Stimulated activated effector memory CD8-positive, alpha-beta T cell treated with anti-CD3 and anti-CD28 coated beads, Interleukin-12 subunit alpha, Interleukin-12 subunit beta, amount 100 ng/mL, for 72 hours (primary cell): ENCODE measurements around the gene C14orf132.

Experiments
- ATAC-seq: fragments of 150-1000 bp; cut with Tn5 transposase; 2 replicates; pipeline ENCODE4 v1.10.0; 2021
- DNase-seq, 2 donors: peaks; one replicate each; pipeline ENCODE4 v3.0.0; 2021 to 2022; ENCODE audit warnings: low spot score in 2 of 2
- H3K27ac Mint-ChIP-seq: one replicate; pipeline ENCODE4 v1.8.0; 2022; ENCODE audit warnings: mild to moderate bottlenecking, mixed read lengths
- H3K36me3 Mint-ChIP-seq: one replicate; pipeline ENCODE4 v1.8.0; 2022; ENCODE audit warnings: mild to moderate bottlenecking, mixed read lengths
- H3K4me1 Mint-ChIP-seq: one replicate; pipeline ENCODE4 v1.8.0; 2022; ENCODE audit warnings: mixed read lengths
- H3K4me3 Mint-ChIP-seq: one replicate; pipeline ENCODE4 v1.8.0; 2022; ENCODE audit warnings: mild to moderate bottlenecking, mixed read lengths
- H3K9me3 Mint-ChIP-seq: one replicate; pipeline ENCODE4 v1.8.0; 2022; ENCODE audit warnings: mixed read lengths

The C14orf132 gene

GRCh38 chr14:96081767-96082400 lies 42.7 kb downstream of the C14orf132 start:
- ATAC-seq (no peak), DNase-seq (no peak)
- Mint-ChIP-seq H3K36me3 (no peaks in the 10 kb centered on the region), H3K4me3 (no peak overlapping the region), H3K9me3 (no peaks in the 10 kb centered on the region), H3K4me1 (no peaks in the 10 kb centered on the region), H3K27ac (no peak overlapping the region)

GRCh38 chr14:96082420-96083300 lies 43.5 kb downstream of the C14orf132 start:
- Mint-ChIP-seq H3K4me3 (no peak overlapping the region), H3K9me3 (no peaks in the 10 kb centered on the region), H3K4me1 (no peaks in the 10 kb centered on the region), H3K27ac (no peak overlapping the region), H3K36me3 (no peaks in the 10 kb centered on the region)
- ATAC-seq (no peak), DNase-seq (no peak)

GRCh38 chr14:96083667-96084320 lies 44.6 kb downstream of the C14orf132 start:
- Mint-ChIP-seq H3K36me3 (no peaks in the 10 kb centered on the region), H3K4me3 (no peak overlapping the region), H3K9me3 (no peaks in the 10 kb centered on the region), H3K27ac (no peak overlapping the region), H3K4me1 (no peaks in the 10 kb centered on the region)
- ATAC-seq (no peak), DNase-seq (no peak)

GRCh38 chr14:96084796-96085195 lies 45.6 kb downstream of the C14orf132 start:
- H3K4me1 Mint-ChIP-seq, result no peaks in the 10 kb centered on the region
- ATAC-seq, result no peak

GRCh38 chr14:96085369-96085768 lies 46.2 kb downstream of the C14orf132 start:
- Mint-ChIP-seq H3K9me3 (no peaks in the 10 kb centered on the region), H3K4me3 (no peak overlapping the region)

More at GRCh38 chr14:96084796-96085195, 45.6 kb downstream of the C14orf132 start:
- Mint-ChIP-seq H3K27ac (no peak overlapping the region), H3K36me3 (no peaks in the 10 kb centered on the region), H3K9me3 (no peaks in the 10 kb centered on the region), H3K4me3 (no peak overlapping the region)
- no peak for DNase-seq

GRCh38 chr14:96086032-96086431 lies 46.9 kb downstream of the C14orf132 start:
- no peaks in the 10 kb centered on the region for H3K36me3 Mint-ChIP-seq
- DNase-seq, result no peak

More at GRCh38 chr14:96085369-96085768, 46.2 kb downstream of the C14orf132 start:
- DNase-seq, result no peak
- no peaks in the 10 kb centered on the region for H3K4me1 Mint-ChIP-seq
- no peak for ATAC-seq
- no peak overlapping the region for H3K27ac Mint-ChIP-seq
- H3K36me3 Mint-ChIP-seq, result no peaks in the 10 kb centered on the region

GRCh38 chr14:96086574-96087077 lies 47.5 kb downstream of the C14orf132 start:
- no peak for ATAC-seq
- Mint-ChIP-seq H3K27ac (no peak overlapping the region), H3K36me3 (no peaks in the 10 kb centered on the region)

More at GRCh38 chr14:96086032-96086431, 46.9 kb downstream of the C14orf132 start:
- no peak overlapping the region for H3K4me3 Mint-ChIP-seq
- no peak overlapping the region for H3K27ac Mint-ChIP-seq
- ATAC-seq, result no peak
- H3K4me1 Mint-ChIP-seq, result no peaks in the 10 kb centered on the region
- H3K9me3 Mint-ChIP-seq, result no peaks in the 10 kb centered on the region

GRCh38 chr14:96088074-96088473 lies 48.9 kb downstream of the C14orf132 start:
- H3K36me3 Mint-ChIP-seq, result no peaks in the 10 kb centered on the region
- no peaks in the 10 kb centered on the region for H3K9me3 Mint-ChIP-seq
- ATAC-seq, result no peak
- H3K4me1 Mint-ChIP-seq, result no peaks in the 10 kb centered on the region
- DNase-seq, result no peak
- H3K4me3 Mint-ChIP-seq, result no peak overlapping the region
- no peak overlapping the region for H3K27ac Mint-ChIP-seq

More at GRCh38 chr14:96086574-96087077, 47.5 kb downstream of the C14orf132 start:
- Mint-ChIP-seq H3K4me1 (no peaks in the 10 kb centered on the region), H3K9me3 (no peaks in the 10 kb centered on the region), H3K4me3 (no peak overlapping the region)
- DNase-seq, result no peak

GRCh38 chr14:96088481-96088880 lies 49.3 kb downstream of the C14orf132 start:
- DNase-seq (no peak), ATAC-seq (no peak)
- H3K27ac Mint-ChIP-seq, result no peak overlapping the region
- no peak overlapping the region for H3K4me3 Mint-ChIP-seq
- H3K9me3 Mint-ChIP-seq, result no peaks in the 10 kb centered on the region
- H3K36me3 Mint-ChIP-seq, result no peaks in the 10 kb centered on the region
- no peaks in the 10 kb centered on the region for H3K4me1 Mint-ChIP-seq

- Mint-ChIP-seq H3K27ac (no peak overlapping the region), H3K4me3 (no peak overlapping the region), H3K4me1 (no peaks in the 10 kb centered on the region), H3K9me3 (no peaks in the 10 kb centered on the region), H3K36me3 (no peaks in the 10 kb centered on the region)
- ATAC-seq (no peak), DNase-seq (no peak)
Observed at GRCh38 chr14:96088911-96089310, 49.7 kb downstream of the C14orf132 start.

GRCh38 chr14:96089401-96089800 lies 50.2 kb downstream of the C14orf132 start:
- Mint-ChIP-seq H3K9me3 (no peaks in the 10 kb centered on the region), H3K4me3 (no peak overlapping the region), H3K4me1 (no peaks in the 10 kb centered on the region), H3K36me3 (no peaks in the 10 kb centered on the region), H3K27ac (no peak overlapping the region)
- peak; percentile 5 for ATAC-seq
- DNase-seq, result no peak

- Mint-ChIP-seq H3K36me3 (no peaks in the 10 kb centered on the region), H3K4me3 (no peak overlapping the region), H3K9me3 (no peaks in the 10 kb centered on the region), H3K27ac (no peak overlapping the region), H3K4me1 (no peaks in the 10 kb centered on the region)
- ATAC-seq (no peak), DNase-seq (no peak)
Observed at GRCh38 chr14:96090441-96091148, 51.4 kb downstream of the C14orf132 start.

- Mint-ChIP-seq H3K36me3 (no peaks in the 10 kb centered on the region), H3K27ac (no peak overlapping the region), H3K4me3 (no peak overlapping the region), H3K9me3 (no peaks in the 10 kb centered on the region), H3K4me1 (no peaks in the 10 kb centered on the region)
- ATAC-seq (no peak), DNase-seq (no peak)
Observed at GRCh38 chr14:96091149-96091693, 52.1 kb downstream of the C14orf132 start.

- no peak overlapping the region for H3K27ac Mint-ChIP-seq
- H3K4me1 Mint-ChIP-seq, result no peaks in the 10 kb centered on the region
- ATAC-seq (no peak), DNase-seq (no peak)
- no peaks in the 10 kb centered on the region for H3K36me3 Mint-ChIP-seq
- no peaks in the 10 kb centered on the region for H3K9me3 Mint-ChIP-seq
- no peak overlapping the region for H3K4me3 Mint-ChIP-seq
Observed at GRCh38 chr14:96091941-96092411, 52.8 kb downstream of the C14orf132 start.
